HFF-Myc (cell line): ENCODE data around the gene PRODH.
"Not testable (repeated sequence)": the region's sequence is repeated elsewhere in the genome, so short reads cannot be mapped to it uniquely, and the experiment has no call there.

Experiments
- DNase-seq: peaks from one replicate; pipeline ENCODE4 v3.0.0-alpha.2; 2011; ENCODE audit warnings: low read depth; ENCODE audit errors: extremely low read depth
- H3K4me3 ChIP-seq: replicated peaks from 2 replicates; pipeline ENCODE4 v1.5.1; 2011; ENCODE audit warnings: low read depth, mild to moderate bottlenecking, control low read depth, low read length
- TF ChIP-seq, protein P1 (sequence below): IDR thresholded peaks from 2 replicates; pipeline ENCODE4 v1.5.1; 2012; ENCODE audit warnings: mild to moderate bottlenecking, low read depth, low read length, control low read depth; ENCODE audit errors: missing control alignments

The PRODH gene

DNA sequence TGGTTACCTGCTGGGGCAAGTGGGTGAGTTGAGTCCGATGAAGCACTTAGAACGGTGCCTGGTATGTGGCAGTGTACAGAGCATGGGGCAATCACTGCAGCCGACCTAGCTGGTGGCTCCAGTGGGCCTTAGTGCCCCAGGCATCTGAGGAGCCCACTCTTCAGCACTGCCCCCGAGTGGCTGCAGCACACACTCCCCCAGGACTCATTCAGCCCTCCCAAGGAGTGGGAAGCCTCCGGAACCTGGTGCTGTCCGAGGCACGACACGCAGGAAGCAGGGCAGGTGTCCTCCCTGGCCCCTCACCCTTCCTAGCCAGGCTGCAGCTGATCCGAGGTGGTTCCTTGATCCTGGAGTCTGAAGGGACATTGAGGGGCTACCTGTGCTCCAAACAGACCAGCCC is 42.4 kb upstream of the PRODH start:
- no peak overlapping the region for H3K4me3 ChIP-seq
- TF ChIP-seq, protein P1, sequence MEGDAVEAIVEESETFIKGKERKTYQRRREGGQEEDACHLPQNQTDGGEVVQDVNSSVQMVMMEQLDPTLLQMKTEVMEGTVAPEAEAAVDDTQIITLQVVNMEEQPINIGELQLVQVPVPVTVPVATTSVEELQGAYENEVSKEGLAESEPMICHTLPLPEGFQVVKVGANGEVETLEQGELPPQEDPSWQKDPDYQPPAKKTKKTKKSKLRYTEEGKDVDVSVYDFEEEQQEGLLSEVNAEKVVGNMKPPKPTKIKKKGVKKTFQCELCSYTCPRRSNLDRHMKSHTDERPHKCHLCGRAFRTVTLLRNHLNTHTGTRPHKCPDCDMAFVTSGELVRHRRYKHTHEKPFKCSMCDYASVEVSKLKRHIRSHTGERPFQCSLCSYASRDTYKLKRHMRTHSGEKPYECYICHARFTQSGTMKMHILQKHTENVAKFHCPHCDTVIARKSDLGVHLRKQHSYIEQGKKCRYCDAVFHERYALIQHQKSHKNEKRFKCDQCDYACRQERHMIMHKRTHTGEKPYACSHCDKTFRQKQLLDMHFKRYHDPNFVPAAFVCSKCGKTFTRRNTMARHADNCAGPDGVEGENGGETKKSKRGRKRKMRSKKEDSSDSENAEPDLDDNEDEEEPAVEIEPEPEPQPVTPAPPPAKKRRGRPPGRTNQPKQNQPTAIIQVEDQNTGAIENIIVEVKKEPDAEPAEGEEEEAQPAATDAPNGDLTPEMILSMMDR: no peak
- no peak for DNase-seq

DNA sequence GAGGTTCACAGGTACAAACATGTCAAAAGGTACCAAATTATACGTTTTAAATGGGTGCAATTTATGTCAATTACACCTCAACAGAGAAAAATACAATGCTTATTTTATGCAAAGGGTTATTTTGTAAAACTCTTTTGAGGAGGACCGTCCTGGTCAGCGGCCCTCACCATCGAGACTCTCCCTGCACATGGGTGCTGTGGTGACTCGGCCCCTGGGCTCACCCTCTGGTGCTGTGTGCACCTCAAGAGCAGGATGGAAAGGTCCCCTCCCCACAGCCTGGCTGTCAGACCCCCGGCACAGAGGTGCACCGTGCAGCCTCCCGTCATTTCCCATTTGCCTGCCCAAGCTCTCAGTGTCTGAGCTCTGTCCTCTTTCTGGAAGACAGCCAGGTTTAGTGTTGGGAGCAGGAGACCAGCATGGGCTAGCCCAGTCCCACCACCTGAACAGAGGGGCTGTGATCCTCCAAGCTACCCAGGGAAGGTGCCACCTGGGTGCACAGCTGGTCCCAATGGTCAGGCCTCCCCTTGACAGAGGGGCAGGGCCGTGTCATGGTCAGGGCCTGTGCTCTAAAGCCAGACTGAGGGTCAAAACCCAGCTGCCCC is 41.8 kb upstream of the PRODH start:
- no peak for DNase-seq
- H3K4me3 ChIP-seq: no peak overlapping the region
- TF ChIP-seq, protein P1: no peak

DNA sequence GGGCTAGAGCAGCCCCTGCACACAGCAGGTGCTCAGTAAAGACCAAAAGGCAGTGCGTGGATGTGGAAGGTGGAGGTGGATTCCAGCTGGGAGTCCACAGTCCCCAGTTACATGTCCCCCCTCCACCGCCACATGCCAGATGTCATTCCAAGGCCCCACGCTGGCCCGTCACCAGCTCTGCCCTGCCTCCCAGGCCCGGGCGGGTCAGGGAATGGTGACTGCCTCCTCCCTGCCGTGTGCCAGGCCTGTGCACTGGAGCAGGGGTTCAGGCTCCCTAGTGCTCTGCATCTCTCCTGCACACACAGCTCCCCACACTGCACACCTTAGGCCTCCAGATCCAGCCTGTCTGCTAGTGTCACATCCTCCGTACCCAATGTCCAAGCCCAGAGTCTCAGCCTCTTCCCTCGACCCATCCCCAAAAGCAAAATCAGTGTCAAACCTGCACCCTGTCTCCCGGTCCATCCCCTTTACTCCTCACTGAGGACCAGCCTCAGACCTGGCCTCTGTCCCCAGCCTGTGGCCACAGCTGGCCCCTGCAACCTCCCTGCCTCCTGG is 40.2 kb upstream of the PRODH start:
- no peak overlapping the region for H3K4me3 ChIP-seq
- TF ChIP-seq, protein P1: no peak
- DNase-seq: no peak

DNA sequence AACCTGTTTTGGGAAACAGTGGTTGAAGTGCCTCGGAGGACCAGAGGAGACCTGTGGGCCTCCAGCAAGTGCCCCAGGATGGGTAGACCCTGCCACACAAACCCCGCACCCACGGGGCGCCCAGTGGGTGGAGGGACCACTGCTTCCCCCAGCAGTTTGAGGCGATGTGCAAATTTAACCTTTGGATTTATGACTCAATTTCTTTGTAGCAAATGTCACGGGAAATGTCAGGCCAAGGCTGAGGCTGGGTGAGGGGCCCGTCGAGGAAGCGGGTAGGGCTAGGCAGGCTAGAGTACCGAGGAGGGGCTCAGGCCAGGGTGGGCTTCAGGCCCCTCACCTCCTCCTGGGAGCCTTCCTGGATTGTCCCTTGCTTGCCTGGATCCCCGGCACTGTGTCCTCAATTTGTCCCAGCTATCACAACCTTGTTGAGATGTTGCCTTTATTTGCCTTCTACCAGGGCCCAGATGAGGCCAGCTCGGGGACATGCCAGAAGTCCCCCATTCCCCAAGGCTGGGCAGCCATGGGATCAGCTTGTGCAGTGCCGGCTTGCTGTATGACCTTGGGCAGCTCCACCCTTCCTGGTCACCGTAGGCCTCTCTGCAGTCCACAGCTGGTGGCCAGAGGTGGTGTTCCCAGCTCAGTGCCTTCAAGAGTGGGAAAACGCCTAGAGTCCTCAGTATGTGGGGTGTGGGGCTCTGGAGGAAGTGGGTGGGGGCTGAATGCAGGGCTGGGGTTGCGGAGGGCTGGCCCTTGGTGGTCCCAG is 39.5 kb upstream of the PRODH start:
- DNase-seq: no peak
- H3K4me3 ChIP-seq: no peak overlapping the region
- TF ChIP-seq, protein P1: no peak

DNA sequence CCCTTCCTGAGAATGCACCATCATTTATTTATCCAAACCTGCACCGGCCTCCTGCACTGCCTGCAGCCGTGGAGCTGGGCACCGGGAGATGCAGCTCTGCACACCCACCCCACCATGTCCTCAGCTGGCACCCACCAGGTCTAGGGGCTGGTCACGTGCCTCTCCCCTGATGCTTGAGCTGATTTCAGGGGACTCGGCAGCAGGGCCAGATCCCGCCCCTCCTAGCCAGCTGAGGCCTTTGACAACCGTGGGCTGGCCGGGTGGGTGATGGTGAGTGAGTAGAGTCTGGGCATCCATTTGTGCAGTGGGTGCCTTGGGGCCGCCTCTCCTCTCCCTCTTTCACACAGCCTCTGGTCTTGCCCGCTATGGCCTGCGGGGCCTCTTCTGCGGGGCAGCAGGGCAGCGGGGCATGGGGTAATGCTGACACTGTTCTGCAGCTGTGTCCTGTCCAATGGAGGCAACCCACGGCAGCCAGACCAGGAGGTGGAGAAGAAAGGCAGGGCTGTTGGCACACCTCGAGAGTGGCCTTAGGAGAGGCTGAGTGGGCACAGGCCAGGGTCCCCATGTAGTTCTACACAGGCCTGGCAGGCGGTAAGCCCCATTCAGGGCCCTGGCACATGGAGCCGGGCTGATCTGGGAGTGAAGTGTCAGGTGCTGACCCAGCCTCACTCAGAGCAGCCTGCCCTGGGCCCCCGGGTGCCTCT is 38.5 kb upstream of the PRODH start:
- DNase-seq: no peak
- TF ChIP-seq, protein P1: no peak
- no peak overlapping the region for H3K4me3 ChIP-seq

DNA sequence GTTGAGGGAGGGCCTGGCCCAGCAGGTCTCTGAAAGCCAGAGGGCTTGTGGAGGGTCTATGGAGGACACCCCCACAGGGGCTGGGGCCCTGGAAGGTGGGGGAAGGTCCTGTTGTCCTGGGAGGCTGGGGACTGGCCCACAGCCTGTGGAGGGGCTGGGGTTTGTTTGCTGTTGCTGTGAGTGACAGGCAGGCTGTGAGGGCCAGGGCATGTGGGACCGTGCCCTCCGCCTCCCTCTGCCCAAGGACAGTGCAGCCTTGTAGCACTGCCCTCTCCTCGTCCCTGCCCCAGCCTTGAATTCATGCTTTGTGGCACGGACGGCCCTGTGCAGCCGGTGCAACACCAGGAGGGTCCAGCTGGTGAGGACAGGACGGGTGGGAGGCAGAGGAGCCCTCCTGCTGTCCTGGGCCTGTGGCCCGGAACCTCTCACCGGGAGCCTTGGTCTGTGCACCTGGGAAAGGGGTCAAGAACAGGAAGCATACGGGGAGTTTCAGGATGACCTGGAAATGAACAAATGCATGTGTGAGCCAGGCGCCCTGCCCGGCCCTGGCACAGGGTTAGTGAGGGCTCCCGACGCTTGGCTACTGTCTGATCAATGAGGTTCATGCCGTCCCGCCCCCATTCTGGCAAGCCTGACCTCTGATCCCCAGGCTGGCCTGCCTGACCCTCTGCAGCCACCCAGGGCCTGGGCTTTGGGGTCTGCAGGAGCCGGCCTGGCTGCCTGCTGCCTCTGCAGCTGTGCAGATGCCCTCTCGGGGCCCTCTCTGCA is 37.4 kb upstream of the PRODH start:
- H3K4me3 ChIP-seq: no peak overlapping the region
- TF ChIP-seq, protein P1: no peak
- DNase-seq: no peak

DNA sequence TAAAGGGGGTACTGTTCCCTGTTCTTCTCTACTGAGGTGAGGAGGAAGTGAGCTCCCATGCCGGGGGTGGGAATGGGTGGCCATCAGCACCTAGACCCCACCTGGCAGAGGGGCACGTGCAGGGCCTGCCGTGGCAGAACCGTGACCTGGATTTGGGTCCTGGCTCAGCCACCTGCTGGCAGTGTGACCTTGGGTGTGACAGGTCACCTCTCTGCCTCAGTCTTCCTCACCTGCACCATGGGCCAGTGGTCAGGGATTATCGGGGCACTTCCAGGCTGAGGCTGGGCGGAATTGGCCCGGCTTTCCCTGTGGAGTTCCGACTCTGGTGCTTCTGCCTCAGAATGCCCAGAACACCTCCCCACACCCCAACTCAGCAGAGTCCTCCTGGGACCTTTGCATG is 36.5 kb upstream of the PRODH start:
- DNase-seq, H3K4me3 ChIP-seq: not testable (repeated sequence)

DNA sequence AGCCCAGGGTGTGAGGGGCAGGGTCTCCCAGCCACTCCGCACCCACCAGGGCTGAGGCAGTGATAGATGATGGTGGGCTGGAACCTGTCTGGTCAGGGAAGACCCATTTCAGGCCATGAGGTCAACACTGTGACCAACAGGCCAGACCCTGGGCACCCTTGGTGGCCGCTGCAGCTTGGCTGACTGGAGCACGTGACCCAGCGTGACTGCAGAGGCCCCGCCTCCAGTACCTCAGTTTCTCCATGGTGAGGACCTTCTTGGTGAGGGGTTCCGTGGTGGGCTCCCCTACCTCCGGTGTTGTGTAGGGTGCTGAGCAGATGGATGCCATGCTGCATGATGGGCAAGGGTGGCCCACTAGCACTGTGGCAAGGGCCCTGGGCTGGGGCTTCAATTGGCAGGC is 35.9 kb upstream of the PRODH start:
- not testable (repeated sequence) for H3K4me3 ChIP-seq, DNase-seq
